ENCODE data around the gene OXTR. TPM values are rescaled to one million over a fixed set of nuclear protein-coding genes. Genes with fewer than 3 reads are reported as not detected.

The OXTR gene
- total and polyA plus RNA-seq, 2 of the 4 experiments (the other 2 are of a cell fraction) = 42.8 to 56.1 TPM

DNA sequence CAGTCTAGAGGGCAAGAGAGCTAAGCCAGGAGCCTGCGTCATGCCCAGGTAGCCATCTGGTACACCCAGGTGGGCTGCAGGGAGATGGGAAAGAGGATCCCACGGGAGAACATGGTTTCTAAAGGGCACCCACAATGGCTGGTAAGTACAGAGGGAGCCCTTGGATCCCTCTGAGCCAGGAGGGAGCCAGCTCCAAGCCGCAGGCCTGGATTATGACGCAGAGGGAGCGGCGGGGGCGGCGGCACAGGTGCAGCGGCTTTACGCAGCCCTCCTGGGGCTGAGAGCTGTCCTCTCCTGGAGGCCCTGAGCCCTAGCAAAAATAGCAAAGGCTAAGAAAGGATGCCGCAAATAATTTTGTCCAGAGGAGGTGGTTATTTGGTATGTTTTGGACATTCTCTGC is 33.0 kb downstream of the OXTR start:
- WGBS, 2 experiments (ENCODE audit: extremely low coverage in 2 of 2, insufficient read length in 1 of 2) = 94% methylated on average over 9 of the region's 11 CpGs; no CpG with 5 or more reads in 1 of the 2 experiments

More for the DNA sequence above, 33.0 kb downstream of the OXTR start:
- Histone ChIP-seq H3K9me3 (ENCODE audit: control insufficient read depth, insufficient read depth, low read length) (no peaks in the 10 kb centered on the region), H3K9ac (ENCODE audit: low read depth, low read length) (no peak overlapping the region), H4K91ac (ENCODE audit: insufficient read depth, low read depth, low read length) (no peak overlapping the region), H3K56ac (ENCODE audit: extremely low read depth, insufficient read depth, low read length) (no peak overlapping the region), H4K5ac (ENCODE audit: low read depth, low read length) (no peak overlapping the region), H2AK5ac (ENCODE audit: low read depth, low read length) (no peak overlapping the region), H3K14ac (replicated peaks; ENCODE audit: low read depth, low read length) (no peak overlapping the region), H4K20me1 (ENCODE audit: insufficient read depth, low read length) (no peaks in the 10 kb centered on the region), H4K8ac (ENCODE audit: low read depth in 2 of 2, low read length in 2 of 2) (no peak overlapping the region), H2BK15ac (ENCODE audit: low read depth, low read length) (no peak overlapping the region), H3K9me1 (ENCODE audit: insufficient read depth, low read length) (peaks cover 10% of the 10 kb centered on the region), H3K4me2 (ENCODE audit: low read depth, low read length) (no peak overlapping the region), H3K79me1 (ENCODE audit: low read depth in 1 of 2, low read length in 2 of 2) (no peaks in the 10 kb centered on the region), H2BK20ac (ENCODE audit: low read depth, low read length) (no peak overlapping the region), H2AFZ (replicated peaks; ENCODE audit: low read length, poor library complexity) (no peak overlapping the region), H3K4me1 (ENCODE audit: control insufficient read depth, insufficient read depth, low read length) (peaks cover 11% of the 10 kb centered on the region), H3K4me3 (ENCODE audit: insufficient read depth, low read depth, low read length) (no peak overlapping the region), H3K27me3 (ENCODE audit: control insufficient read depth, insufficient read depth, low read length) (no peaks in the 10 kb centered on the region), H2BK120ac (ENCODE audit: low read depth, low read length) (no peak overlapping the region), H3K36me3 (ENCODE audit: control insufficient read depth, insufficient read depth, low read length) (no peaks in the 10 kb centered on the region), H2AK9ac (replicated peaks; ENCODE audit: low read depth, low read length, poor library complexity) (no peak overlapping the region), H3K18ac (ENCODE audit: low read depth, low read length) (no peak overlapping the region), H3K23ac (ENCODE audit: low read depth, low read length) (no peak overlapping the region), H2BK5ac (ENCODE audit: low read depth, low read length, poor library complexity, severe bottlenecking) (no peak overlapping the region), H3K27ac (ENCODE audit: insufficient read depth, low read length) (no peak overlapping the region), H3K4ac (ENCODE audit: low read depth, low read length) (no peak overlapping the region)
- BruUV-seq (replicated peaks) = no TSS peak
- ATAC-seq (ENCODE audit: low read depth) = no peak
- dilution Hi-C loops (cut with HindIII; ENCODE audit: low sequenced_read_pairs, unreplicated experiment) (no loop called here), intact Hi-C loops (cut with micrococcal nuclease) (no loop called here), in situ Hi-C loops (cut with MboI; ENCODE audit: low sequenced_read_pairs) (loop anchor here (25.0 kb wide), 1 partner anchor 299 kb away; no protein-coding TSS in a partner anchor)
- ChIA-PET CTCF (no interaction called here), POLR2A (ENCODE audit: unreplicated experiment) (no interaction called here)
- TF ChIP-seq RAD21 (IDR thresholded peaks at IDR 0.05; ENCODE audit: low read length) (no peak), CTCF (conservative IDR thresholded peaks at IDR 0.05; ENCODE audit: low read depth, low read length) (no peak), CEBPB (IDR thresholded peaks at IDR 0.05; ENCODE audit: low read depth, low read length) (no peak), CHD1 (IDR thresholded peaks at IDR 0.05; ENCODE audit: low read depth, low read length) (no peak), NFE2L2 (IDR thresholded peaks at IDR 0.05; ENCODE audit: low read depth, low read length) (no peak), MXI1 (IDR thresholded peaks at IDR 0.05; ENCODE audit: borderline replicate concordance, low read depth, low read length) (no peak), RFX5 (IDR thresholded peaks at IDR 0.05; ENCODE audit: low read depth, low read length) (no peak), BHLHE40 (IDR thresholded peaks at IDR 0.05; ENCODE audit: low read depth, low read length) (no peak), POLR2A (IDR thresholded peaks at IDR 0.05; ENCODE audit: low read depth, low read length) (no peak), FOS (IDR thresholded peaks at IDR 0.05; ENCODE audit: low read depth, low read length) (no peak), MAZ (IDR thresholded peaks at IDR 0.05; ENCODE audit: borderline replicate concordance, low read depth, low read length) (no peak), USF2 (IDR thresholded peaks at IDR 0.05; ENCODE audit: low read depth, low read length) (no peak), SMC3 (IDR thresholded peaks at IDR 0.05; ENCODE audit: low read depth, low read length) (no peak), MAFK (IDR thresholded peaks at IDR 0.05; ENCODE audit: low read depth, low read length) (no peak), RCOR1 (IDR thresholded peaks at IDR 0.05; ENCODE audit: insufficient replicate concordance, low read length) (no peak)
- TF ChIP-seq, protein P1, sequence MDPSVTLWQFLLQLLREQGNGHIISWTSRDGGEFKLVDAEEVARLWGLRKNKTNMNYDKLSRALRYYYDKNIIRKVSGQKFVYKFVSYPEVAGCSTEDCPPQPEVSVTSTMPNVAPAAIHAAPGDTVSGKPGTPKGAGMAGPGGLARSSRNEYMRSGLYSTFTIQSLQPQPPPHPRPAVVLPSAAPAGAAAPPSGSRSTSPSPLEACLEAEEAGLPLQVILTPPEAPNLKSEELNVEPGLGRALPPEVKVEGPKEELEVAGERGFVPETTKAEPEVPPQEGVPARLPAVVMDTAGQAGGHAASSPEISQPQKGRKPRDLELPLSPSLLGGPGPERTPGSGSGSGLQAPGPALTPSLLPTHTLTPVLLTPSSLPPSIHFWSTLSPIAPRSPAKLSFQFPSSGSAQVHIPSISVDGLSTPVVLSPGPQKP (IDR thresholded peaks at IDR 0.05; ENCODE audit: borderline replicate concordance, low read depth, low read length) = no peak
- DNase-seq = no peak

All from IMR-90 (cell line).